Activated CD4-positive, alpha-beta T cell treated with anti-CD3 and anti-CD28 coated beads for 1 hour (primary cell): ENCODE data around the gene GPC2.

Source experiments
- DNase-seq: peaks from one replicate; pipeline ENCODE4 v3.0.0-alpha.2; 2020

GPC2 gene

GRCh38 chr7:100167912-100168323 is 9.3 kb downstream of the GPC2 start:
- no peak for DNase-seq

- DNase-seq = no peak
These were observed 9.9 kb downstream of the GPC2 start for GRCh38 chr7:100166970-100167911.

- DNase-seq = no peak
These were observed 10.8 kb downstream of the GPC2 start for GRCh38 chr7:100166317-100166940.

- DNase-seq = no peak
These were observed 13.3 kb downstream of the GPC2 start for GRCh38 chr7:100163871-100164270.

GRCh38 chr7:100163006-100163531 is 14.1 kb downstream of the GPC2 start:
- DNase-seq = no peak

- DNase-seq = no peak
These were observed 17.1 kb downstream of the GPC2 start for GRCh38 chr7:100160067-100160466.

GRCh38 chr7:100159099-100159623 is 18.0 kb downstream of the GPC2 start:
- DNase-seq = no peak

- DNase-seq = peak; percentile 84
These were observed 18.7 kb downstream of the GPC2 start, which contains the start of gene TRAPPC14 for GRCh38 chr7:100158229-100159098. Gene TRAPPC14, minus strand, starts transcription at chr7:100158723. Its CDS starts 224 bp downstream, at chr7:100158499.

GRCh38 chr7:100157334-100158228 is 19.6 kb downstream of the GPC2 start:
- no peak for DNase-seq

- no peak for DNase-seq
These were observed 20.2 kb downstream of the GPC2 start for GRCh38 chr7:100157069-100157333.

GRCh38 chr7:100156331-100157068 is 20.7 kb downstream of the GPC2 start:
- no peak for DNase-seq

- DNase-seq = no peak
These were observed 21.4 kb downstream of the GPC2 start for GRCh38 chr7:100155553-100156317.

GRCh38 chr7:100154651-100155491 is 22.3 kb downstream of the GPC2 start:
- DNase-seq = no peak

- no peak for DNase-seq
These were observed 23.3 kb downstream of the GPC2 start for GRCh38 chr7:100153708-100154535.

- no peak for DNase-seq
These were observed 24.1 kb downstream of the GPC2 start for GRCh38 chr7:100152937-100153666.

GRCh38 chr7:100152404-100152803 is 24.8 kb downstream of the GPC2 start:
- DNase-seq = no peak

- DNase-seq = peak; percentile 96
These were observed 28.4 kb downstream of the GPC2 start, which contains the start of gene LAMTOR4 for GRCh38 chr7:100148559-100149328. Gene LAMTOR4, plus strand, starts transcription at chr7:100148918. Its CDS starts 55 bp downstream, at chr7:100148973.
